A172 (cell line): Measurements from ENCODE around the gene MAT1A. TPM values are rescaled to one million over a fixed set of nuclear protein-coding genes. Genes with fewer than 3 reads are reported as not detected.
A peak's percentile ranks its signal among the peaks of the same experiment; 100 is the strongest.
"Not testable (repeated sequence)": the region's sequence is repeated elsewhere in the genome, so short reads cannot be mapped to it uniquely, and the experiment has no call there.

ENCODE experiments used
- DNase-seq: peaks from one replicate; pipeline ENCODE4 v3.0.0-alpha.2; 2015; ENCODE audit warnings: low spot score
- total RNA-seq: library from RNA; depleted of rRNA; stranded (reverse); fragments of >200 nt; shearing (Covaris generic); gene quantifications from 2 replicates; pipeline ENCODE4 v1.2.3, GENCODE V29; 2014; rRNA removed

The MAT1A gene
- total RNA-seq: 0.34 and 2.2 TPM in 2 replicates

- peak; percentile 44 for DNase-seq
Observed at GRCh38 chr10:80289451-80290287, at the start of gene MAT1A. Gene MAT1A (minus strand): TSS chr10:80289658. CDS start chr10:80289423, 235 bp downstream.

GRCh38 chr10:80333983-80334382, 44.5 kb upstream of the MAT1A start:
- DNase-seq: no peak

GRCh38 chr10:80324891-80325364, 35.5 kb upstream of the MAT1A start:
- DNase-seq: no peak

GRCh38 chr10:80324086-80324485, 34.6 kb upstream of the MAT1A start:
- DNase-seq: peak; percentile 87

GRCh38 chr10:80323311-80323710, 33.9 kb upstream of the MAT1A start:
- DNase-seq: no peak

GRCh38 chr10:80322711-80323110, 33.3 kb upstream of the MAT1A start:
- DNase-seq: no peak

GRCh38 chr10:80322158-80322557, 32.7 kb upstream of the MAT1A start:
- no peak for DNase-seq

GRCh38 chr10:80321183-80321582, 31.7 kb upstream of the MAT1A start:
- DNase-seq: no peak

- DNase-seq: no peak
Observed at GRCh38 chr10:80320377-80320776, 30.9 kb upstream of the MAT1A start.

GRCh38 chr10:80319725-80320290, 30.4 kb upstream of the MAT1A start:
- DNase-seq: no peak

- no peak for DNase-seq
Observed at GRCh38 chr10:80319318-80319717, 29.9 kb upstream of the MAT1A start.

- DNase-seq: no peak
Observed at GRCh38 chr10:80318742-80319141, 29.3 kb upstream of the MAT1A start.

GRCh38 chr10:80315391-80315790, 25.9 kb upstream of the MAT1A start:
- DNase-seq: no peak

- DNase-seq: no peak
Observed at GRCh38 chr10:80313523-80313922, 24.1 kb upstream of the MAT1A start.

- DNase-seq: not testable (repeated sequence)
Observed at GRCh38 chr10:80305989-80306388, 16.5 kb upstream of the MAT1A start.

GRCh38 chr10:80296942-80297341, 7.5 kb upstream of the MAT1A start:
- no peak for DNase-seq

- no peak for DNase-seq
Observed at GRCh38 chr10:80292607-80293239, 3.3 kb upstream of the MAT1A start.

- DNase-seq: no peak
Observed at GRCh38 chr10:80290474-80291220, 1.2 kb upstream of the MAT1A start.

GRCh38 chr10:80288849-80289248, 609 bp downstream of the MAT1A start:
- no peak for DNase-seq

- DNase-seq: no peak
Observed at GRCh38 chr10:80284522-80284921, 4.9 kb downstream of the MAT1A start.

- DNase-seq: no peak
Observed at GRCh38 chr10:80283536-80284199, 5.8 kb downstream of the MAT1A start.
